GM19372 (cell line): ENCODE measurements around the gene MOB3B.
"Not testable (repeated sequence)": the region's sequence is repeated elsewhere in the genome, so short reads cannot be mapped to it uniquely, and the experiment has no call there.

ENCODE experiments used
- ATAC-seq: cut with Tn5 transposase; IDR thresholded peaks from one replicate; pipeline ENCODE4 v1.9.1; 2021; ENCODE audit warnings: mild to moderate bottlenecking, low read depth, moderate library complexity; ENCODE audit not compliant: unreplicated experiment

The MOB3B gene

DNA sequence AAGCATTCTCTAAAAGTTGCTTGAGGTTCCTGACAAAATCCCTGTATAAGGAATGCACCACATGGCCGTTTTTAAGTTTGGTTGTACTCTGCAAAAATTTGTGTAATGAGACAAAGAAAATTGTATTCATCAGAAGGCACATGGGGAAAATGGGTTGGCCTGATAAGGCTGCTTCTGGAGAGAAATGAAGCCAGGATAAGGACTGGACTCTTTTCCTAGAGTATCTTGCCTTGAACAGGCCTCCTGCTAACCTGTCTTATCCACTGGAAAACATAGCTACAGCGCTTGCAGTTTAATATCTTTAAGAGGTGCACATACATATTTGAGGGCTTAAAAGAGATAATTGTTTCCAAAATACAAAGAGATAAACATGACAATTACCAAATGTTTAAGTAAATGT lies 46.9 kb downstream of the MOB3B start:
- no peak for ATAC-seq

- ATAC-seq, result no peak
These were observed 51.3 kb downstream of the MOB3B start for GRCh38 chr9:27478322-27478721.

- no peak for ATAC-seq
These were observed 52.6 kb downstream of the MOB3B start for GRCh38 chr9:27476870-27477515.

DNA sequence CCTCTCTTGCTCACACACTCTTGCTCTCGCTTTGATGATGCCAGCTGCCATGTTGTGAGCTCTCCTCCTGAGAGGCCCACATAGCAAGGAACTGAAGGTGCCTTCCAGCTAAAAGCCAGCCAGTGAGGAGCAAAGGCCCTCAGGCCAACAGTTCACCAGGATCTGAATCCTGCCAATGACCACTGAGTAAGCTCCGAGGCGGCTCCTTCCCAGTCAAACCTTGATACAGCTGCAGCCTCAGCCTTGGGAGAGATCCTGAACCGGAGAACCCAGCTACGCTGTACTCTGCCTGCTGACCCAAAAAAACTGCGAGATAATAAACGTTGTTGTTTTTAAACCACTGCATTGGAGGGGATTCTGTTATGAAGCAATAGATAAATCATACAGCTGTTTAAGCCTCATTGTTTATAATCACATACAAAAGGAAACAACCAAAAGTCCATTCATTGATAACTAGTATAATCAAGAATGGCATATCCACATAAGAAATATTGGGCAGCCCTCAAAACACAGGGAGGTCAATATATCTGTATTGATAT lies 54.5 kb downstream of the MOB3B start:
- no peak for ATAC-seq

GRCh38 chr9:27474305-27474704 lies 55.3 kb downstream of the MOB3B start:
- ATAC-seq, result no peak

DNA sequence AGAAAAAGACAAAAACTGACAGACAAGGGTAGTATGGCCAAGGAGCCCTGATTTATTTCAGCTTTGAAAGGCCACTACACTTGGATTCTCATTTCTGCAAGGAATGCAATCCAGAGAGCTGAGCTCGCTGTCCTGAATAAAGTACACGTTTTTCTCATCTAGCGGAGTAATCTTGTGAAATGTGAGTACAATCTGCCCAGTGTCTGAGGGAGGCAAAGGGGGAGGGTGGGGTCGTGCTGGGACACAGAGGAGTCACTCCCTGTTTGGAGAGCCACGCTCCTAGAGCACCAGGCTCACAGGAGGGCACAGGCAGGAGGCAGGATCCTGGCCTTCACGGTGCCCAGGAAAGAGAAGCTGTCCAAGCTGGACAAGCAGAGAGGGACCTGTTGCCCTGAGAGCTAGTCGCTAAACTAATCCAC lies 56.5 kb downstream of the MOB3B start:
- no peak for ATAC-seq

DNA sequence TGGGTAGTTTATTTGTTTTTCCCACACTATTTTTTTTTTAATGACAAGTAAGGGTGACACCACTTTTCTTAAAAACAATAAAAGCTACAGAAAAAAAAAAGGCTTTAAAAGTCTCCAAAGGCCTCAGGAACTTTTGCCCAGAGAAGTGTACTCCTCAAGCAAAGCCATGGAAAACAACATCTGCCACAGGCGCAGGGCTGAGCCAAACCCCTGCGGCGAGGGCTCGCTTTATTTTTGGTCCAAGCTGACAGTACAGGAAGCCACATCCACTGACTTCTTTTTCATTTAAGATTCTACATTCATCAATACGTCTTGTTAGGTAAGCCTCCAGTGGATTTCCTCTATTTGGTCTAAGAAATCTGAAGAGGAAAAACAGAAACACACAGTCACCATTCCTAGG lies 57.4 kb downstream of the MOB3B start:
- ATAC-seq, result no peak

- no peak for ATAC-seq
These were observed 57.8 kb downstream of the MOB3B start for GRCh38 chr9:27471789-27472188.

DNA sequence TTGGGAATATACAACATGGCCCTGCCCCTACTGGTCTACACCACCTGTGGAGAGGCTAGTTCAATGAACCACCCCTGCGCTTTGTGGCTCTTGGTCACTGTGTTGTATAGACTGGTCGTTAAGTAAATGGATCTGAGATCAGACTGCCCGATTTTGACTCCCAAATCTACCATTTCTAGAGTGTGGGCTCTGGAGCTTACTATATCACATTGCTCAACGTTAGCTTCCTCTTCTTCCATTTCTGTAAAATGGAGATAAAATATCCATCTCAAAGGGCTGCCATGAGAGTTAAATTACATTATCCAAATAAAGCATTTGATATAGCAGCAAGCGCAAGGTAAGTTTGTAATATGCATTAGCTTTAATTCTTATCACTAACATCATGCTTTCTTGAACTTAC lies 58.2 kb downstream of the MOB3B start:
- ATAC-seq, result no peak

GRCh38 chr9:27470291-27470856 lies 59.2 kb downstream of the MOB3B start:
- no peak for ATAC-seq

DNA sequence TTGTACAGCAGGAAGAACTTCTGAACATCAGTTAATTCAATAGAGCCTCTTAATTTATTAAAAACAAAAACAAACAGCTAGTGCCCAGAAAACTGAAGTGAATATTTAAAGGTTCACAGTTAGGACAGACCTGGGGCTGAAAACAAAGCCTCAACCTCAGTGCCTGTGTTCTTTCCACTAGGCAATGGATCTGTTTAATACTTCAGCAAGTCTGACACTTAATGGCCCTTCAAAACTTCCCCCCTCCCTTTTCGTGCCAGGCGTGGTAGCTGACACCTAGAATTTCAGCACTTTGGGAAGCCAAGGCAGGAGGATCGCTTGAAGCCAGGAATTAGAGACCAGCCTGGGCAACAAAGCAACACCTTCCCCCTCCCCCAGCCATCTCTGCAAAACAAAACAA lies 60.1 kb downstream of the MOB3B start:
- ATAC-seq, result no peak

GRCh38 chr9:27468462-27469110 lies 61.0 kb downstream of the MOB3B start:
- ATAC-seq, result no peak

- no peak for ATAC-seq
These were observed 61.6 kb downstream of the MOB3B start for GRCh38 chr9:27468000-27468399.

- ATAC-seq, result no peak
These were observed 62.1 kb downstream of the MOB3B start for GRCh38 chr9:27467486-27467885.

GRCh38 chr9:27466516-27466915 lies 63.1 kb downstream of the MOB3B start:
- not testable (repeated sequence) for ATAC-seq

GRCh38 chr9:27464950-27465349 lies 64.7 kb downstream of the MOB3B start:
- not testable (repeated sequence) for ATAC-seq

GRCh38 chr9:27462846-27463245 lies 66.8 kb downstream of the MOB3B start:
- ATAC-seq, result no peak

DNA sequence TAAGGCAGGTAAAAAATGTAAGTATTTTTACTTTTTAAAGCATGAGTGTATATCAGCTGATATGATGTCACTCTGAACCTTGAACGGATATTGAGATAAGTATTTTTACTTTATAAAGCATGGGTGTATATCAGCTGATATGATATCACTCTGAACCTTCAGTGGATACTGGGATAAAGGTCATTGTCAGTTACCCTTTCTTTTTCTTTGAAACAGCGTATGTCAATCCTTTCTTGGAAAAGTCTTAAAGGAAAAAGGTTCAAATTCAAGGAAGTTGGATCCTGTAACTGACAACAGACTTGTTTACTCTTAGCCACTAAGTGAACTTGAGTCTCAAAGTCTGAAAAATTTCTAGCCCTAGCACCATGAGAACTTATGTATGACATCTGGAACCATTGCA lies 67.2 kb downstream of the MOB3B start:
- ATAC-seq, result no peak

DNA sequence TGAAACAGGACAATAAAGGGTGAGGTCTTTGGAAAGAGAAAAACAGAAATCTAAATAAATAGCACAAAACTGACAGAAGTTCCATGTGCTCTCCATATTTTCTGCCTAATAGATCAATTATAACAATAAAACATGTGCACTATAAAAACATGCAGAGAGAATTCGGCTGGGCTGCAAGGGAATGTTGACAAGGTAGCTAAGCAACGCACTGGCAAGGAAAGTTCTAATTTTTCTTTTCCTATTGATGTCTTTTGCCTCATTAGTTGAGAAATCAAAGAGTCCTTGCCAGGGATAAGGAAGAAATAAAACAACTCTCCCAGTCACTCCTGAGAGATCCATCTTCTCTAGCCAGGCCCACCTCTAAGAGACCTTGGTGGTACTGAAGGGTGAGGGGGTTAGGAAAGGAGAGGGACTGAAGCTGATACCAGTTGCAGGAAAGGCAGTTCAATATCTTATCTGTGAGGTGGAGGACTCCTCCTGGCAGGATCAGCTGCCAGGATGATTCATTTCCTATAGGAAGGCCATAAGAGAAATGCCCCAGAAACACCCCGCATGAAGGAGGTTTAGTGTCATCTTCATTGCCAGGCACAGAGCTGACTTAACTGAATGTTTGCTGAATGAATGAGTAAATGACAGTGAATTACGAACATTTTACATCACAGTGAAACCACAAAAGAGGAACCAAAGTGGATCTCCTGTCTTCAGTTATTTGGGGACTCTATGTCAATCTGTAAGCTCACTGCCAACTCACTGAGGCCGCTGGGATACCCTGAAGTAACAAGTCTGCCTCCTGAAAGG lies 69.2 kb downstream of the MOB3B start:
- no peak for ATAC-seq

DNA sequence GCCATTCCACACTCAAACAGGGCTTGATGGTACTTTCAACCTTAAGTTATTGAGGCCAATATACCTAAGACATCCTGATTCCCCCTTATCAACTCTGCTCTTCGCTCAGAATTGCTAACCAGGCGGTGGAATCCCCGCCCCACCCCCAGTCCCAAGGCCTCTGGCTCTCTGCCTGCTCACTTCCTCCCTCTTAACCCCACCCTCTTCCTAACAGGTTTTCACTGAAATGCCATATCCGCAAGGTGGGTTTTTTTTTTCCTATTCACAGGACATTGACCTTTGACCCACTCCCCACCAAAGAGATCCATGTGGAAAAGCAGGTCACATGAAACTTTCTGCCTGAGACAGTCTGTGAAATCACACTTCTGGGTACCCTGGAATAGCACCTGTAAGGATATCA lies 72.2 kb downstream of the MOB3B start:
- ATAC-seq, result no peak
